CD4-positive, alpha-beta memory T cell (primary cell): ENCODE data around the gene AP2A2. TPM values are rescaled to one million over a fixed set of nuclear protein-coding genes. Genes with fewer than 3 reads are reported as not detected.

ENCODE experiments used
- CTCF ChIA-PET: fragments of 350-600 bp; sonication (Branson Sonifier 250); formaldehyde crosslinking; loops from one replicate; lab custom pipeline; 2021; ENCODE audit warnings: inconsistent platforms; ENCODE audit not compliant: partially characterized antibody; lab: Charles Lee
- POLR2A ChIA-PET: fragments of 350-600 bp; sonication (Branson Sonifier 250); formaldehyde crosslinking; loops from one replicate; lab custom pipeline; 2021; ENCODE audit not compliant: partially characterized antibody; lab: Charles Lee
- DNase-seq, 5 donors: peaks; one replicate each; pipeline versions ENCODE4 v3.0.0 to v3.0.0-alpha.2; 2020 to 2022; ENCODE audit warnings: mixed read lengths in 1 of 5
- H3K27ac ChIP-seq: one replicate; pipeline ENCODE4 v1.7.0; 2013; ENCODE audit warnings: low read depth, low read length
- H3K27me3 ChIP-seq: 2 replicates; pipeline ENCODE4 v1.7.0; 2013; ENCODE audit warnings: mild to moderate bottlenecking, low read length, moderate library complexity; ENCODE audit not compliant: insufficient read depth
- H3K36me3 ChIP-seq: 2 replicates; pipeline ENCODE4 v1.7.0; 2013; ENCODE audit warnings: mild to moderate bottlenecking, low read length, moderate library complexity; ENCODE audit not compliant: insufficient read depth
- H3K4me1 ChIP-seq: 2 replicates; pipeline ENCODE4 v1.7.0; 2013; ENCODE audit warnings: mild to moderate bottlenecking, low read length, moderate library complexity; ENCODE audit not compliant: insufficient read depth
- H3K4me3 ChIP-seq, 2 donors: one replicate each; pipeline ENCODE4 v1.7.0; 2013; ENCODE audit warnings: low read length in 2 of 2, mild to moderate bottlenecking in 1 of 2
- H3K9me3 ChIP-seq, 2 donors: one replicate each; pipeline ENCODE4 v1.7.0; 2013; ENCODE audit warnings: low read length in 2 of 2, control low read depth in 1 of 2; ENCODE audit not compliant: control insufficient read depth in 1 of 2
- H3K27ac Mint-ChIP-seq, 7 donors: one replicate each; pipeline ENCODE4 v1.8.0; 2020 to 2021; ENCODE audit warnings: mixed read lengths in 7 of 7, mild to moderate bottlenecking in 6 of 7, inconsistent platforms in 3 of 7, moderate library complexity in 3 of 7
- H3K27me3 Mint-ChIP-seq, 2 donors: one replicate each; pipeline ENCODE4 v1.8.0; 2020 to 2021; ENCODE audit warnings: mixed read lengths in 2 of 2
- H3K36me3 Mint-ChIP-seq, 2 donors: one replicate each; pipeline ENCODE4 v1.8.0; 2020 to 2021; ENCODE audit warnings: mixed read lengths in 2 of 2, inconsistent platforms in 1 of 2, mild to moderate bottlenecking in 1 of 2
- H3K4me1 Mint-ChIP-seq, 4 donors: one replicate each; pipeline ENCODE4 v1.8.0; 2020 to 2021; ENCODE audit warnings: mixed read lengths in 4 of 4, mild to moderate bottlenecking in 1 of 4
- H3K4me3 Mint-ChIP-seq, 8 donors: one replicate each; pipeline ENCODE4 v1.8.0; 2020 to 2021; ENCODE audit warnings: mixed read lengths in 8 of 8, mild to moderate bottlenecking in 7 of 8, moderate library complexity in 6 of 8, inconsistent platforms in 3 of 8
- H3K9me3 Mint-ChIP-seq, 8 donors: one replicate each; pipeline ENCODE4 v1.8.0; 2020 to 2021; ENCODE audit warnings: mixed read lengths in 8 of 8, mild to moderate bottlenecking in 5 of 8, inconsistent platforms in 3 of 8, moderate library complexity in 1 of 8
- intact Hi-C: fragments of 100-400 bp; cut with micrococcal nuclease; formaldehyde crosslinking; loops from one replicate; pipeline ENCODE4 v1.15.1; 2023
- polyA plus RNA-seq, 2 donors: library from polyadenylated mRNA; unstranded; fragments of 300-500 nt; fragmentation: Illumina TruSeq; gene quantifications; one replicate each; pipeline ENCODE4 v1.2.3, GENCODE V29; 2021
- total RNA-seq, 2 experiments: library from RNA; stranded (reverse); gene quantifications; one replicate each; pipeline ENCODE4 v1.2.3, GENCODE V29; 2021

Gene AP2A2
- total and polyA plus RNA-seq, 4 experiments from 2014 or later: 5.1 to 87.4 (median 47.9) TPM

- no peaks in the 10 kb centered on the region for H3K4me1 ChIP-seq
- H3K9me3 ChIP-seq: no peaks in the 10 kb centered on the region
- Mint-ChIP-seq H3K4me3 (no peak overlapping the region), H3K9me3 (no peaks in the 10 kb centered on the region), H3K4me1 (peaks cover 0 to 3% (median 0%) of the 10 kb centered on the region in 4 donors), H3K27me3 (no peaks in the 10 kb centered on the region), H3K27ac (no peak overlapping the region), H3K36me3 (peaks cover 13 to 20% of the 10 kb centered on the region in 2 donors)
- no peak overlapping the region for H3K4me3 ChIP-seq
- ChIA-PET CTCF (interaction anchor here (0.7 kb wide), 1 partner anchor 88 kb away, joined by 3 read pairs; no protein-coding TSS in a partner anchor), POLR2A (no interaction called here)
- peak in 1 of 5 donors; percentile 7 for DNase-seq
- H3K36me3 ChIP-seq: peaks cover 3% of the 10 kb centered on the region
- no peaks in the 10 kb centered on the region for H3K27me3 ChIP-seq
- intact Hi-C loops: no loop called here
- no peak overlapping the region for H3K27ac ChIP-seq
These were observed 39.1 kb upstream of the AP2A2 start for GRCh38 chr11:886568-886967.

- Mint-ChIP-seq H3K4me1 (peaks cover 0 to 3% (median under 1%) of the 10 kb centered on the region in 4 donors), H3K4me3 (no peak overlapping the region), H3K36me3 (peaks cover 7 to 15% of the 10 kb centered on the region in 2 donors), H3K9me3 (no peaks in the 10 kb centered on the region), H3K27ac (no peak overlapping the region), H3K27me3 (no peaks in the 10 kb centered on the region)
- ChIA-PET POLR2A (no interaction called here), CTCF (no interaction called here)
- no peaks in the 10 kb centered on the region for H3K9me3 ChIP-seq
- no peak overlapping the region for H3K27ac ChIP-seq
- intact Hi-C loops: no loop called here
- DNase-seq: peak in 1 of 5 donors; percentile 25
- peaks cover 3% of the 10 kb centered on the region for H3K36me3 ChIP-seq
- no peak overlapping the region for H3K4me3 ChIP-seq
- no peaks in the 10 kb centered on the region for H3K27me3 ChIP-seq
- H3K4me1 ChIP-seq: no peaks in the 10 kb centered on the region
These were observed 38.1 kb upstream of the AP2A2 start for GRCh38 chr11:887589-887988.

- H3K27me3 ChIP-seq: no peaks in the 10 kb centered on the region
- no peak overlapping the region for H3K27ac ChIP-seq
- H3K4me3 ChIP-seq: no peak overlapping the region
- no peaks in the 10 kb centered on the region for H3K9me3 ChIP-seq
- intact Hi-C loops: no loop called here
- Mint-ChIP-seq H3K9me3 (no peaks in the 10 kb centered on the region), H3K4me1 (peaks cover 0 to 3% (median under 1%) of the 10 kb centered on the region in 4 donors), H3K27ac (no peak overlapping the region), H3K36me3 (peaks cover 5 to 15% of the 10 kb centered on the region in 2 donors), H3K4me3 (no peak overlapping the region), H3K27me3 (no peaks in the 10 kb centered on the region)
- POLR2A ChIA-PET: no interaction called here
- peaks cover 3% of the 10 kb centered on the region for H3K36me3 ChIP-seq
- H3K4me1 ChIP-seq: no peaks in the 10 kb centered on the region
- CTCF ChIA-PET: no interaction called here
- peak in 1 of 5 donors; percentile 32 for DNase-seq
These were observed 37.1 kb upstream of the AP2A2 start for GRCh38 chr11:888310-889212.

GRCh38 chr11:889257-889656 is 36.4 kb upstream of the AP2A2 start:
- no peaks in the 10 kb centered on the region for H3K27me3 ChIP-seq
- Mint-ChIP-seq H3K4me3 (no peak overlapping the region), H3K4me1 (peaks cover 0 to 3% (median under 1%) of the 10 kb centered on the region in 4 donors), H3K36me3 (peaks cover 5 to 15% of the 10 kb centered on the region in 2 donors), H3K9me3 (no peaks in the 10 kb centered on the region), H3K27ac (no peak overlapping the region), H3K27me3 (no peaks in the 10 kb centered on the region)
- no peaks in the 10 kb centered on the region for H3K4me1 ChIP-seq
- H3K9me3 ChIP-seq: no peaks in the 10 kb centered on the region
- ChIA-PET POLR2A (no interaction called here), CTCF (no interaction called here)
- H3K4me3 ChIP-seq: no peak overlapping the region
- peaks cover 3% of the 10 kb centered on the region for H3K36me3 ChIP-seq
- DNase-seq: peak in 1 of 5 donors; percentile 7
- no peak overlapping the region for H3K27ac ChIP-seq
- intact Hi-C loops: no loop called here

GRCh38 chr11:889687-890475 is 35.8 kb upstream of the AP2A2 start:
- Histone ChIP-seq H3K36me3 (peaks cover 3% of the 10 kb centered on the region), H3K27me3 (no peaks in the 10 kb centered on the region), H3K4me3 (no peak overlapping the region), H3K4me1 (no peaks in the 10 kb centered on the region), H3K27ac (no peak overlapping the region), H3K9me3 (no peaks in the 10 kb centered on the region)
- Mint-ChIP-seq H3K4me3 (no peak overlapping the region), H3K27ac (no peak overlapping the region), H3K36me3 (peaks cover 5 to 15% of the 10 kb centered on the region in 2 donors), H3K9me3 (no peaks in the 10 kb centered on the region), H3K4me1 (peaks cover 0 to 3% (median under 1%) of the 10 kb centered on the region in 4 donors), H3K27me3 (no peaks in the 10 kb centered on the region)
- ChIA-PET CTCF (no interaction called here), POLR2A (no interaction called here)
- DNase-seq: peak in 1 of 5 donors; percentile 11
- intact Hi-C loops: no loop called here

- H3K4me3 ChIP-seq: no peak overlapping the region
- intact Hi-C loops: no loop called here
- Mint-ChIP-seq H3K27me3 (no peaks in the 10 kb centered on the region), H3K36me3 (peaks cover 5 to 12% of the 10 kb centered on the region in 2 donors), H3K9me3 (no peaks in the 10 kb centered on the region), H3K27ac (no peak overlapping the region), H3K4me3 (no peak overlapping the region), H3K4me1 (peaks cover 0 to 3% (median under 1%) of the 10 kb centered on the region in 4 donors)
- H3K36me3 ChIP-seq: peaks cover 3% of the 10 kb centered on the region
- H3K9me3 ChIP-seq: no peaks in the 10 kb centered on the region
- no peaks in the 10 kb centered on the region for H3K27me3 ChIP-seq
- POLR2A ChIA-PET: no interaction called here
- no peak overlapping the region for H3K27ac ChIP-seq
- H3K4me1 ChIP-seq: no peaks in the 10 kb centered on the region
- peak in 1 of 5 donors; percentile 15 for DNase-seq
- CTCF ChIA-PET: no interaction called here
These were observed 34.7 kb upstream of the AP2A2 start for GRCh38 chr11:890794-891540.
